Stimulated activated CD4-positive, alpha-beta T cell treated with anti-CD3 and anti-CD28 coated beads, TNF-alpha, amount 100 ng/mL, for 1 hour (primary cell): ENCODE measurements around the gene SIM2.
"Not testable (repeated sequence)": the region's sequence is repeated elsewhere in the genome, so short reads cannot be mapped to it uniquely, and the experiment has no call there.

Experiments used
- DNase-seq, 3 donors: peaks; one replicate each; pipeline ENCODE4 v3.0.0-alpha.2; 2020; ENCODE audit warnings: low read depth in 3 of 3, low spot score in 1 of 3

SIM2 gene

GRCh38 chr21:36698981-36699545 lies at the start of gene SIM2:
SIM2 (plus strand) TSS chr21:36699115; CDS start chr21:36699747, 632 bp downstream.
- no peak for DNase-seq

GRCh38 chr21:36654324-36654723 lies 44.6 kb upstream of the SIM2 start:
- no peak for DNase-seq

- no peak for DNase-seq
Observed at GRCh38 chr21:36654796-36655325, 44.1 kb upstream of the SIM2 start.

- no peak for DNase-seq
Observed at GRCh38 chr21:36656138-36656537, 42.8 kb upstream of the SIM2 start.

GRCh38 chr21:36657290-36657689 lies 41.6 kb upstream of the SIM2 start:
- DNase-seq: not testable (repeated sequence)

GRCh38 chr21:36657999-36658398 lies 40.9 kb upstream of the SIM2 start:
- DNase-seq: no peak

- no peak for DNase-seq
Observed at GRCh38 chr21:36658926-36659325, 40.0 kb upstream of the SIM2 start.

GRCh38 chr21:36661511-36662309 lies 37.2 kb upstream of the SIM2 start:
- no peak for DNase-seq

GRCh38 chr21:36663033-36663855 lies 35.7 kb upstream of the SIM2 start:
- DNase-seq: no peak

- DNase-seq: no peak
Observed at GRCh38 chr21:36664662-36664990, 34.3 kb upstream of the SIM2 start.

GRCh38 chr21:36665806-36666205 lies 33.1 kb upstream of the SIM2 start:
- no peak for DNase-seq

GRCh38 chr21:36668713-36669112 lies 30.2 kb upstream of the SIM2 start:
- no peak for DNase-seq

GRCh38 chr21:36671836-36672235 lies 27.1 kb upstream of the SIM2 start:
- no peak for DNase-seq

GRCh38 chr21:36672296-36672695 lies 26.6 kb upstream of the SIM2 start:
- DNase-seq: not testable (repeated sequence)

GRCh38 chr21:36672737-36673136 lies 26.2 kb upstream of the SIM2 start:
- no peak for DNase-seq

- DNase-seq: no peak
Observed at GRCh38 chr21:36676039-36676950, 22.6 kb upstream of the SIM2 start.

GRCh38 chr21:36677443-36677842 lies 21.5 kb upstream of the SIM2 start:
- DNase-seq: no peak

GRCh38 chr21:36678538-36678937 lies 20.4 kb upstream of the SIM2 start:
- DNase-seq: no peak

GRCh38 chr21:36681117-36681631 lies 17.7 kb upstream of the SIM2 start:
- no peak for DNase-seq

- DNase-seq: no peak
Observed at GRCh38 chr21:36684957-36685714, 13.8 kb upstream of the SIM2 start.
